Measurements from ENCODE around the gene FMN2.

DNA sequence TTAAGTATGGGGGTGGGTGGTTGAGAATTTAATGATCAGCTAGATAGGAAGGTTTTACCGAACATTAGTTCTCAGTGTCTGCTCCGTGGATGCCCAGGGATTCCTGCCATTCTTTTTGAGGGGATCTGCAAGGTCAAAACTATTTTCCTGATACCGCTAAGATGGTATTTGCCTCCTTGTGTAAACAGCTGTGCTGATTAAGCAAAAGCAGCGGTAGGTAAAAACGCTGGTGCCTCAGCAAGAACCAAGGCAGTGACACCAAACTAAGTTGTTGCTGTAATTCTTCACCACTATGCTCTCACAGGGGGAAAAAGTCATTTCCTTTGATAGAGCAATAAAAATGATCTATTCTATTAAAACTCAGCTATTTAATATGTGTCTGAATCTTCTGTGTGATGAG is 229.0 kb downstream of the FMN2 start:
- TF ChIP-seq, protein P1, sequence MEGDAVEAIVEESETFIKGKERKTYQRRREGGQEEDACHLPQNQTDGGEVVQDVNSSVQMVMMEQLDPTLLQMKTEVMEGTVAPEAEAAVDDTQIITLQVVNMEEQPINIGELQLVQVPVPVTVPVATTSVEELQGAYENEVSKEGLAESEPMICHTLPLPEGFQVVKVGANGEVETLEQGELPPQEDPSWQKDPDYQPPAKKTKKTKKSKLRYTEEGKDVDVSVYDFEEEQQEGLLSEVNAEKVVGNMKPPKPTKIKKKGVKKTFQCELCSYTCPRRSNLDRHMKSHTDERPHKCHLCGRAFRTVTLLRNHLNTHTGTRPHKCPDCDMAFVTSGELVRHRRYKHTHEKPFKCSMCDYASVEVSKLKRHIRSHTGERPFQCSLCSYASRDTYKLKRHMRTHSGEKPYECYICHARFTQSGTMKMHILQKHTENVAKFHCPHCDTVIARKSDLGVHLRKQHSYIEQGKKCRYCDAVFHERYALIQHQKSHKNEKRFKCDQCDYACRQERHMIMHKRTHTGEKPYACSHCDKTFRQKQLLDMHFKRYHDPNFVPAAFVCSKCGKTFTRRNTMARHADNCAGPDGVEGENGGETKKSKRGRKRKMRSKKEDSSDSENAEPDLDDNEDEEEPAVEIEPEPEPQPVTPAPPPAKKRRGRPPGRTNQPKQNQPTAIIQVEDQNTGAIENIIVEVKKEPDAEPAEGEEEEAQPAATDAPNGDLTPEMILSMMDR (IDR thresholded peaks at IDR 0.05): no peak
- no peak for TF ChIP-seq POLR2A (IDR thresholded peaks at IDR 0.05)

Data from Peyer's patch (tissue), 4 donors.